A673 (cell line): ENCODE data around the gene SOX10. TPM values are rescaled to one million over a fixed set of nuclear protein-coding genes. Genes with fewer than 3 reads are reported as not detected.

Source experiments
- BruUV-seq: library from RNA; stranded (reverse); fragments of 400-500 nt; replicated peaks from 2 replicates; lab custom pipeline; 2021; lab: Mats Ljungman, UMichigan
- CTCF ChIA-PET: fragments of 300-600 bp; sonication (Branson Sonifier 250); formaldehyde crosslinking; loops from one replicate; lab custom pipeline; 2022; ENCODE audit warnings: antibody characterized with exemption; lab: Charles Lee
- POLR2A ChIA-PET: fragments of 300-600 bp; sonication (Branson Sonifier 250); formaldehyde crosslinking; loops from one replicate; lab custom pipeline; 2022; ENCODE audit warnings: antibody characterized with exemption; ENCODE audit not compliant: low non-redundant PET; lab: Charles Lee
- DNase-seq: peaks from one replicate; pipeline ENCODE4 v3.0.0-alpha.2; 2015; ENCODE audit warnings: low spot score
- H3K27ac ChIP-seq: fragments of 200-600 bp; sonication (generic); 2 replicates; pipeline ENCODE4 v1.5.1; 2016; ENCODE audit warnings: mixed run types, low read depth, mild to moderate bottlenecking, mixed read lengths, antibody characterized with exemption, low read length; ENCODE audit not compliant: poor library complexity, severe bottlenecking
- H3K27me3 ChIP-seq: fragments of 200-600 bp; sonication (generic); replicated peaks from 2 replicates; pipeline ENCODE4 v1.6.1; 2017; ENCODE audit warnings: mixed run types, low read depth, mild to moderate bottlenecking, mixed read lengths, antibody characterized with exemption, low read length; ENCODE audit not compliant: insufficient read depth, poor library complexity
- H3K36me3 ChIP-seq: fragments of 200-600 bp; sonication (generic); 2 replicates; pipeline ENCODE4 v1.6.1; 2016; ENCODE audit warnings: mixed run types, mild to moderate bottlenecking, mixed read lengths, antibody characterized with exemption, low read length; ENCODE audit not compliant: insufficient read depth, poor library complexity, severe bottlenecking
- H3K4me1 ChIP-seq: fragments of 200-600 bp; sonication (generic); 2 replicates; pipeline ENCODE4 v1.6.1; 2017; ENCODE audit warnings: mixed run types, mild to moderate bottlenecking, mixed read lengths, antibody characterized with exemption, low read length; ENCODE audit not compliant: insufficient read depth, poor library complexity, severe bottlenecking
- H3K4me3 ChIP-seq: fragments of 200-600 bp; sonication (generic); 2 replicates; pipeline ENCODE4 v1.5.1; 2016; ENCODE audit warnings: low read depth, mixed run types, mild to moderate bottlenecking, mixed read lengths, low read length; ENCODE audit not compliant: poor library complexity, severe bottlenecking
- H3K9me3 ChIP-seq: fragments of 200-600 bp; sonication (generic); 2 replicates; pipeline ENCODE4 v1.6.1; 2016; ENCODE audit warnings: mixed run types, low read depth, mild to moderate bottlenecking, mixed read lengths, antibody characterized with exemption, low read length; ENCODE audit not compliant: poor library complexity, severe bottlenecking
- EZH2 ChIP-seq: fragments of 200-600 bp; sonication (generic); IDR thresholded peaks from 2 replicates; pipeline ENCODE4 v1.6.1; 2017; ENCODE audit warnings: borderline replicate concordance, low read depth, mild to moderate bottlenecking, mixed read lengths, antibody characterized with exemption, low read length; ENCODE audit not compliant: poor library complexity, severe bottlenecking
- intact Hi-C: fragments of 100-400 bp; cut with micrococcal nuclease; formaldehyde crosslinking; loops from one replicate; pipeline ENCODE4 v1.10.0; 2022; ENCODE audit not compliant: unreplicated experiment
- total RNA-seq: library from RNA; stranded (reverse); gene quantifications from 2 replicates; pipeline ENCODE4 v1.2.3, GENCODE V29; 2021
- TF ChIP-seq, protein P1 (sequence below): fragments of 300-800, 200-600 bp; sonication (generic); conservative IDR thresholded peaks from 2 replicates; pipeline ENCODE4 v1.5.1; 2017; ENCODE audit warnings: low read depth, mild to moderate bottlenecking, antibody characterized with exemption, low read length, moderate library complexity, mixed read lengths

Gene SOX10
- total RNA-seq, 1 experiment from 2014 or later = not detected

DNA sequence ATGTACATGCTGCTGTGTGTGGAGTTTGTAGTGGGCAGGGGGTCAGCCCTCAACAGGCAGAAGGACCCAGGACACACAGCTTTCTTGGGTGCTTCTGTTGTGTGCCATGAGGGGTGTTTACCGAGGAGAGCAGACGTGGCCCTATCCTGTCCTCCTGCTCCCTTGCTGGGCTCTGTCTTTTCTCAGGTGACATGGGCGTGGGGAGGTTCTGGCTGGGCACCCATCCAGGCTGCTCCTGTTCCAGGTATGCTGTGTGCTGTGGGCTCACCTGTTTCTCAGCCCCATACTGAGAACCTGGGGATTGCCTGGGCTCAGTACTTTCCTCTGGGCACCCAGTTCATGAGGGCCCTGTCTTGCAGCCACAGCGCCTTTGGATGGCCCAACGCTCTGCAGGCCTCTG, 55.0 kb downstream of the SOX10 start:
- intact Hi-C loops = no loop called here
- BruUV-seq = no TSS peak
- POLR2A ChIA-PET = no interaction called here
- H3K4me3 ChIP-seq = no peak overlapping the region
- peaks cover 7% of the 10 kb centered on the region for H3K4me1 ChIP-seq
- no peak overlapping the region for H3K27ac ChIP-seq
- DNase-seq = no peak
- TF ChIP-seq, protein P1, sequence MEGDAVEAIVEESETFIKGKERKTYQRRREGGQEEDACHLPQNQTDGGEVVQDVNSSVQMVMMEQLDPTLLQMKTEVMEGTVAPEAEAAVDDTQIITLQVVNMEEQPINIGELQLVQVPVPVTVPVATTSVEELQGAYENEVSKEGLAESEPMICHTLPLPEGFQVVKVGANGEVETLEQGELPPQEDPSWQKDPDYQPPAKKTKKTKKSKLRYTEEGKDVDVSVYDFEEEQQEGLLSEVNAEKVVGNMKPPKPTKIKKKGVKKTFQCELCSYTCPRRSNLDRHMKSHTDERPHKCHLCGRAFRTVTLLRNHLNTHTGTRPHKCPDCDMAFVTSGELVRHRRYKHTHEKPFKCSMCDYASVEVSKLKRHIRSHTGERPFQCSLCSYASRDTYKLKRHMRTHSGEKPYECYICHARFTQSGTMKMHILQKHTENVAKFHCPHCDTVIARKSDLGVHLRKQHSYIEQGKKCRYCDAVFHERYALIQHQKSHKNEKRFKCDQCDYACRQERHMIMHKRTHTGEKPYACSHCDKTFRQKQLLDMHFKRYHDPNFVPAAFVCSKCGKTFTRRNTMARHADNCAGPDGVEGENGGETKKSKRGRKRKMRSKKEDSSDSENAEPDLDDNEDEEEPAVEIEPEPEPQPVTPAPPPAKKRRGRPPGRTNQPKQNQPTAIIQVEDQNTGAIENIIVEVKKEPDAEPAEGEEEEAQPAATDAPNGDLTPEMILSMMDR = no peak
- no peak for TF ChIP-seq EZH2
- H3K36me3 ChIP-seq = peaks cover 14% of the 10 kb centered on the region
- CTCF ChIA-PET = no interaction called here
- H3K9me3 ChIP-seq = no peaks in the 10 kb centered on the region
- no peaks in the 10 kb centered on the region for H3K27me3 ChIP-seq

DNA sequence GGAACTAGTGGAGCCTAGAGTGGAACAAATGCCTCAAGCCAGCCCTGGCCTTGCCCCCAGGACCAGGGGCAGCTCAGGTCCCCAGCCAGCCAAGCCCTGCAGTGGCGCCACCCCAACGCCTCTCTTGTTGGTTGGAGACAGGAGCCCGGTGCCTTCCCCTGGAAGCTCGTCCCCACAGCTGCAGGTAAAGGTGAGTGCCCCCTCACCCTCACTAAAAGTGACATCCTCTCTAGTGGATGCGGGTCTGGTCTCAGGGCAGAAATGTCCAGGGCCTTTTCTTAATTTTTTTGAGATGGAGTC, 56.8 kb downstream of the SOX10 start:
- no peak for TF ChIP-seq EZH2
- TF ChIP-seq, protein P1 = no peak
- intact Hi-C loops = no loop called here
- BruUV-seq = no TSS peak
- ChIA-PET CTCF (no interaction called here), POLR2A (interaction anchor here (0.6 kb wide), 1 partner anchor 540 kb away, joined by 3 read pairs; the partner anchor contains the start of gene KDELR3)
- Histone ChIP-seq H3K36me3 (peaks cover 10% of the 10 kb centered on the region), H3K27me3 (no peaks in the 10 kb centered on the region), H3K9me3 (no peaks in the 10 kb centered on the region), H3K4me3 (no peak overlapping the region), H3K27ac (no peak overlapping the region), H3K4me1 (no peaks in the 10 kb centered on the region)
- no peak for DNase-seq

DNA sequence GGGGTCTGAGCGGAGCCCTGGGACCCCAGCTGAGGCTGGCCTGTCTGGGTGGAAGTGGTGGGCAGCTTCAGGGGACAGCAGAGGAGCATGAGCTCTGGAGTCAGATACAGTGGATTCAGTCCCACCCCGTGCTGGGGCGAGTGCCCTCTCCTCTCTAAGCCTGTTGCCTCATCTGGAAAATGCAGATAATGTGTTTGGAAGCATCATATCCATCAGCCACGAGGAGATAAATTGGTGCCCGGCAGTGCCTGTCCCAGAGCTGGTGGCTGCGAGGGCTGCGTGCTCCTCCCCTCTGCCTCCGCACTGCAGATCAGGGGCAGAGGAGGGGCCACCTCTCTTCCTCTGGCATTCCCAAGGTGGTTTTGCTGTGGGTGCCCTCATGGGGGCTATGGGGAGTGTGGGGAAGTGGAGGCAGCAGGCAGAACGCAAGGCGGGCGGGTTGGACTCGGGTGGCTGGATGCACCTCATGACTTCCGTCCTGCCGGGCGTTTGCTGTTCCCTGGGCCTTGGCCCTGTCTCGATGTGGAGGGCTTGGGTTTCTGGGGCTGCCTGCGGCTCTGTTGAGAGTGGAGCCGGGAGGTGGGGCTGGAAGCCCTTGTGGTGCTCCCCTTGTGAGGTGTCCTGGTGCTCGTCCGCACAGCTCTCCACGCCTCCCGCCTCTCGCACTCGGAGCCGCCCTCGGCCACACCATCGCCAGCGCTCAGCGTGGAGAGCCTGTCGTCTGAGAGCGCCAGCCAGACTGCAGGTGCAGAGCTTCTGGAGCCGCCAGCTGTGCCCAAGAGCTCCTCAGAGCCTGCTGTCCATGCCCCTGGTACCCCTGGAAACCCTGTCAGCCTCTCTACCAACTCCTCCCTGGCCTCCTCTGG, 57.4 kb downstream of the SOX10 start:
- BruUV-seq = no TSS peak
- Histone ChIP-seq H3K4me3 (no peak overlapping the region), H3K36me3 (peaks cover 5% of the 10 kb centered on the region), H3K27ac (no peak overlapping the region), H3K9me3 (no peaks in the 10 kb centered on the region), H3K4me1 (no peaks in the 10 kb centered on the region), H3K27me3 (no peaks in the 10 kb centered on the region)
- DNase-seq = no peak
- POLR2A ChIA-PET = interaction anchor here (0.6 kb wide), 1 partner anchor 541 kb away, joined by 3 read pairs; the partner anchor contains the start of gene KDELR3
- TF ChIP-seq, protein P1 = no peak
- intact Hi-C loops = no loop called here
- CTCF ChIA-PET = no interaction called here
